Neural cell (in vitro differentiated cells): ENCODE data around the gene LACRT. TPM values are rescaled to one million over a fixed set of nuclear protein-coding genes. Genes with fewer than 3 reads are reported as not detected.

Experiments
- H2AFZ ChIP-seq: fragments of 200-600, 300-800 bp; sonication (generic), shearing (Covaris generic); 2 replicates; pipeline ENCODE4 v1.6.0; 2014; ENCODE audit warnings: low read depth, mild to moderate bottlenecking, antibody characterized with exemption, low read length, moderate library complexity
- H3F3A ChIP-seq: fragments of 200-600 bp; shearing (Covaris generic); 2 replicates; pipeline ENCODE4 v1.6.1; 2016; ENCODE audit warnings: mild to moderate bottlenecking, moderate library complexity, mixed read lengths, antibody characterized with exemption, low read length; ENCODE audit not compliant: insufficient read depth, poor library complexity, severe bottlenecking
- H3K27ac ChIP-seq: fragments of 200-600, 300-800 bp; sonication (generic), shearing (Covaris generic); 2 replicates; pipeline ENCODE4 v1.5.1; 2014; ENCODE audit warnings: mild to moderate bottlenecking, low read length, moderate library complexity
- H3K27me3 ChIP-seq: fragments of 300-800, 200-600 bp; sonication (generic), shearing (Covaris generic); 2 replicates; pipeline ENCODE4 v1.6.0; 2014; ENCODE audit warnings: mild to moderate bottlenecking, low read depth, low read length, moderate library complexity; ENCODE audit not compliant: insufficient read depth
- H3K36me3 ChIP-seq: fragments of 300-800, 200-600 bp; sonication (generic), shearing (Covaris generic); 2 replicates; pipeline ENCODE4 v1.5.1; 2014; ENCODE audit warnings: mild to moderate bottlenecking, antibody characterized with exemption, low read length, moderate library complexity; ENCODE audit not compliant: insufficient read depth
- H3K4me2 ChIP-seq: fragments of 300-800, 200-600 bp; sonication (generic), shearing (Covaris generic); 2 replicates; pipeline ENCODE4 v1.6.0; 2014; ENCODE audit warnings: mild to moderate bottlenecking, low read length
- H3K4me3 ChIP-seq: fragments of 300-800, 200-600 bp; sonication (generic), shearing (Covaris generic); 2 replicates; pipeline ENCODE4 v1.5.1; 2014; ENCODE audit warnings: mild to moderate bottlenecking, low read length, moderate library complexity
- H3K79me2 ChIP-seq: fragments of 200-600 bp; shearing (Covaris generic); replicated peaks from 2 replicates; pipeline ENCODE4 v1.6.0; 2014; ENCODE audit warnings: mild to moderate bottlenecking, low read length, moderate library complexity; ENCODE audit not compliant: insufficient read depth
- H3K9ac ChIP-seq: fragments of 300-800, 200-600 bp; sonication (generic), shearing (Covaris generic); 2 replicates; pipeline ENCODE4 v1.6.1; 2016; ENCODE audit warnings: mild to moderate bottlenecking, low read length, mixed read lengths
- H3K9me2 ChIP-seq: fragments of 200-600 bp; shearing (Covaris generic); 2 replicates; pipeline ENCODE4 v1.6.1; 2016; ENCODE audit warnings: mild to moderate bottlenecking, low read length, mixed read lengths; ENCODE audit not compliant: insufficient read depth
- H3K9me3 ChIP-seq: fragments of 200-600, 300-800 bp; sonication (generic), shearing (Covaris generic); 2 replicates; pipeline ENCODE4 v1.6.1; 2016; ENCODE audit warnings: mild to moderate bottlenecking, mixed run types, low read length, moderate library complexity, mixed read lengths
- H4K20me1 ChIP-seq: fragments of 200-600 bp; shearing (Covaris generic); 2 replicates; pipeline ENCODE4 v1.6.1; 2016; ENCODE audit warnings: mild to moderate bottlenecking, mixed run types; ENCODE audit not compliant: insufficient read depth
- CTCF ChIP-seq: fragments of 450-650 bp; IDR thresholded peaks from 2 replicates; pipeline ENCODE4 v1.5.1; 2014; ENCODE audit warnings: antibody characterized with exemption, mild to moderate bottlenecking, moderate library complexity; ENCODE audit not compliant: poor library complexity, severe bottlenecking
- EP300 ChIP-seq: fragments of 450-650 bp; conservative IDR thresholded peaks from 2 replicates; pipeline ENCODE4 v1.6.1; 2014; ENCODE audit warnings: antibody characterized with exemption, mild to moderate bottlenecking, moderate library complexity; ENCODE audit not compliant: poor library complexity, severe bottlenecking
- EZH2 ChIP-seq: fragments of 200-600, 300-800 bp; shearing (Covaris generic), sonication (generic); IDR thresholded peaks from 2 replicates; pipeline ENCODE4 v1.6.1; 2014; ENCODE audit warnings: antibody characterized with exemption, low read length, borderline replicate concordance, mild to moderate bottlenecking; ENCODE audit not compliant: insufficient read depth, poor library complexity, severe bottlenecking
- MXI1 ChIP-seq: fragments of 450-650 bp; conservative IDR thresholded peaks from 2 replicates; pipeline ENCODE4 v1.6.1; 2014; ENCODE audit warnings: antibody characterized with exemption, mild to moderate bottlenecking; ENCODE audit not compliant: poor library complexity, severe bottlenecking
- POLR2AphosphoS5 ChIP-seq: IDR thresholded peaks from 2 replicates; pipeline ENCODE4 v1.6.1; 2012
- RAD21 ChIP-seq: fragments of 450-650 bp; conservative IDR thresholded peaks from 2 replicates; pipeline ENCODE4 v1.6.1; 2014; ENCODE audit warnings: antibody characterized with exemption, mild to moderate bottlenecking, moderate library complexity
- REST ChIP-seq: IDR thresholded peaks from 2 replicates; pipeline ENCODE4 v1.6.1; 2012; ENCODE audit warnings: borderline replicate concordance
- SMC3 ChIP-seq: fragments of 450-650 bp; conservative IDR thresholded peaks from 2 replicates; pipeline ENCODE4 v1.6.1; 2014; ENCODE audit warnings: antibody characterized with exemption, mild to moderate bottlenecking, moderate library complexity; ENCODE audit not compliant: poor library complexity
- TAF1 ChIP-seq: IDR thresholded peaks from 2 replicates; pipeline ENCODE4 v1.6.1; 2012; ENCODE audit warnings: low read depth
- polyA plus RNA-seq: library from polyadenylated mRNA; depleted of rRNA; stranded (reverse); fragments of >200 nt; gene quantifications from 2 replicates; pipeline ENCODE4 v1.2.3, GENCODE V29; 2014

LACRT gene
- polyA plus RNA-seq, 1 donor from 2014 or later, result not detected

- Histone ChIP-seq H3K79me2 (no peaks in the 10 kb centered on the region), H3K4me2 (no peak overlapping the region), H3K36me3 (no peaks in the 10 kb centered on the region), H3K27me3 (no peaks in the 10 kb centered on the region), H3F3A (no peaks in the 10 kb centered on the region), H3K4me3 (no peak overlapping the region), H3K9me3 (no peaks in the 10 kb centered on the region), H4K20me1 (no peaks in the 10 kb centered on the region), H2AFZ (no peak overlapping the region), H3K27ac (no peak overlapping the region), H3K9ac (no peak overlapping the region), H3K9me2 (no peaks in the 10 kb centered on the region)
- TF ChIP-seq EP300, result no peak
- no peak for TF ChIP-seq MXI1
- TF ChIP-seq CTCF, result no peak
- no peak for TF ChIP-seq RAD21
- TF ChIP-seq SMC3, result no peak
- no peak for TF ChIP-seq REST
- TF ChIP-seq EZH2, result no peak
- TF ChIP-seq POLR2AphosphoS5, result no peak
- TF ChIP-seq TAF1, result no peak
Measured at GRCh38 chr12:54584128-54584527, 50.6 kb downstream of the LACRT start.

GRCh38 chr12:54583726-54584125, 51.0 kb downstream of the LACRT start:
- H3K27ac ChIP-seq, result no peak overlapping the region
- TF ChIP-seq EP300 (no peak), CTCF (no peak), MXI1 (no peak), RAD21 (no peak), EZH2 (no peak), SMC3 (no peak), REST (no peak), TAF1 (no peak), POLR2AphosphoS5 (no peak)
- no peaks in the 10 kb centered on the region for H3K79me2 ChIP-seq
- no peak overlapping the region for H3K4me3 ChIP-seq
- H3F3A ChIP-seq, result no peaks in the 10 kb centered on the region
- no peaks in the 10 kb centered on the region for H3K9me3 ChIP-seq
- no peak overlapping the region for H3K4me2 ChIP-seq
- no peaks in the 10 kb centered on the region for H4K20me1 ChIP-seq
- H2AFZ ChIP-seq, result no peak overlapping the region
- no peaks in the 10 kb centered on the region for H3K27me3 ChIP-seq
- no peaks in the 10 kb centered on the region for H3K36me3 ChIP-seq
- H3K9me2 ChIP-seq, result no peaks in the 10 kb centered on the region
- H3K9ac ChIP-seq, result no peak overlapping the region
